Spleen (tissue), 11 donors: Measurements from ENCODE around the gene GPATCH2. TPM values are rescaled to one million over a fixed set of nuclear protein-coding genes. Genes with fewer than 3 reads are reported as not detected.

Source experiments
- DNase-seq: peaks from one replicate; pipeline ENCODE4 v3.0.0-alpha.2; 2020
- H3K27ac ChIP-seq, 8 donors: fragments of 200-600 bp; sonication (generic) in 7 of 8; 1 replicate in 4 of 8; 2 replicates in 4 of 8; pipeline versions ENCODE4 v1.5.0 to v1.8.0; 2016 to 2021; ENCODE audit warnings: inconsistent platforms in 4 of 8, mild to moderate bottlenecking in 4 of 8, moderate library complexity in 1 of 8
- H3K27me3 ChIP-seq, 7 donors: fragments of 200-600 bp; sonication (generic) in 6 of 7; replicated peaks in 1 of 7; 1 replicate in 4 of 7; 2 replicates in 3 of 7; pipeline versions ENCODE4 v1.5.0 to v1.8.0; 2016 to 2021; ENCODE audit warnings: inconsistent platforms in 3 of 7, mild to moderate bottlenecking in 1 of 7
- H3K36me3 ChIP-seq, 6 donors: fragments of 200-600 bp; sonication (generic) in 5 of 6; 1 replicate in 4 of 6; 2 replicates in 2 of 6; pipeline versions ENCODE4 v1.5.0 to v1.8.0; 2016 to 2021; ENCODE audit warnings: inconsistent platforms in 2 of 6
- H3K4me1 ChIP-seq, 6 donors: fragments of 200-600 bp; sonication (generic) in 5 of 6; 1 replicate in 3 of 6; 2 replicates in 3 of 6; pipeline versions ENCODE4 v1.5.0 to v1.8.0; 2016 to 2021; ENCODE audit warnings: inconsistent platforms in 3 of 6
- H3K4me3 ChIP-seq, 8 donors: fragments of 200-600 bp; sonication (generic) in 7 of 8; 1 replicate in 4 of 8; 2 replicates in 4 of 8; pipeline versions ENCODE4 v1.5.0 to v1.8.0; 2016 to 2021; ENCODE audit warnings: inconsistent platforms in 4 of 8, mild to moderate bottlenecking in 4 of 8, moderate library complexity in 2 of 8
- H3K9me3 ChIP-seq, 8 donors: fragments of 200-600 bp; sonication (generic) in 7 of 8; 1 replicate in 4 of 8; 2 replicates in 4 of 8; pipeline versions ENCODE4 v1.5.0 to v1.8.0; 2016 to 2021; ENCODE audit warnings: inconsistent platforms in 4 of 8
- POLR2A ChIP-seq, 3 donors: fragments of 450-650 bp; IDR thresholded peaks; one replicate each; pipeline ENCODE4 v1.5.1; 2017; ENCODE audit warnings: antibody characterized with exemption in 3 of 3, mild to moderate bottlenecking in 1 of 3
- POLR2AphosphoS5 ChIP-seq, 3 donors: sonication (generic); formaldehyde crosslinking; IDR thresholded peaks; one replicate each; pipeline ENCODE4 v1.5.1; 2017; ENCODE audit warnings: antibody characterized with exemption in 3 of 3
- WGBS, 5 donors: extraction: QIAGEN DNeasy Blood & Tissue Kit in 3 of 5; methylation state at CpG; one replicate each; pipeline versions ENCODE4 v1.1.5 to v1.1.7; 2013 to 2018; 5-methylcytosine and 5-hydroxymethylcytosine counted together
- intact Hi-C: fragments of 100-400 bp; cut with DNase I; formaldehyde crosslinking; loops from one replicate; pipeline ENCODE4 v1.15.0; 2023; ENCODE audit warnings: low total_unique reads
- polyA plus RNA-seq, 3 donors: library from polyadenylated mRNA; stranded (reverse); fragments of 200-250 nt; gene quantifications; one replicate each; pipeline ENCODE4 v1.2.1, GENCODE V29; 2013
- total RNA-seq, 7 donors: library from RNA; depleted of rRNA in 3 of 7; stranded (reverse); fragments of >200 nt in 3 of 7; fragmentation: NEBNext Ultra II Directional in 4 of 7; extraction: Animal tissue kit (Norgen Biotek cat#: 25700) in 4 of 7; gene quantifications; one replicate each; pipeline versions ENCODE4 v1.1.0 to v1.2.1, GENCODE V29; 2016 to 2021
- TF ChIP-seq, protein P1 (sequence below), 11 experiments: fragments of 200-600 bp in 7 of 11; fragments of 450-650 bp in 4 of 11; sonication (generic) in 4 of 11; IDR thresholded peaks in 8 of 11; conservative IDR thresholded peaks in 3 of 11; 1 replicate in 7 of 11; 2 replicates in 4 of 11; pipeline versions ENCODE4 v1.4.0 to v1.8.0; 2016 to 2021; ENCODE audit warnings: antibody characterized with exemption in 11 of 11, inconsistent platforms in 4 of 11, mild to moderate bottlenecking in 1 of 11
- donor health status: healthy with polysubstance abuse.
- donor health status: DM: no; HTN: no; CAD: no; lungs with moderate emphysema.
- donor health status: DM: no; HTN: no; CAD: no.
- donor health status: Bipolar disorder and iron deficiency.
- donor health status: healthy.
- donor health status: DM: no; HTN: no; CAD: no.
- donor health status: DM: yes; HTN: yes; CAD: no.

The GPATCH2 gene
- total and polyA plus RNA-seq, 10 donors: 2.7 to 24.2 (median 17.7) TPM

DNA sequence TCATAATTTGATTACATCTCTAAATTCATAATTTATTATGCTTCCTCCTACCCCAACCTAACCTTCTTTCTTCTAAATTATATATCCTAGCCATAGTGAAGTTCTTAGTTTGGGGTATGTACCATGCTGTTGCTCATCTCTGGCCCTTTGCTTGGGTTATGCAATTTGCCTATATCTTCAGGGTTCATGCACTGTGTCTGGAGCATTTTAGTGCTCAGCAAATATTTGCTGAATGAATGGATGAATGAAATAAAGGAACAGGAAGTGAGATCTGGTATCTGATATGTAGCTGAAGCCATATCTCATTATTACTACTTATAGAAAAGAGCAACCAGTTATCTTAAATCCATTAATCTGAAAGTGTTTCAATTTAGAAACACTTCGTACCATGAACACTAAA is 137.6 kb downstream of the GPATCH2 start:
- Histone ChIP-seq H3K27me3 (no peaks in the 10 kb centered on the region), H3K4me3 (no peak overlapping the region), H3K9me3 (no peaks in the 10 kb centered on the region), H3K4me1 (no peaks in the 10 kb centered on the region), H3K27ac (no peak overlapping the region), H3K36me3 (peaks cover 0 to 45% (median 7%) of the 10 kb centered on the region in 6 donors)
- no peak for DNase-seq
- intact Hi-C loops: no loop called here
- WGBS, 5 donors: 87 to 95% (median 94%) methylated on average over 1 of the region's 1 CpG
- TF ChIP-seq POLR2A (IDR thresholded peaks at IDR 0.05) (no peak), POLR2AphosphoS5 (IDR thresholded peaks at IDR 0.05) (no peak)
- TF ChIP-seq, protein P1, sequence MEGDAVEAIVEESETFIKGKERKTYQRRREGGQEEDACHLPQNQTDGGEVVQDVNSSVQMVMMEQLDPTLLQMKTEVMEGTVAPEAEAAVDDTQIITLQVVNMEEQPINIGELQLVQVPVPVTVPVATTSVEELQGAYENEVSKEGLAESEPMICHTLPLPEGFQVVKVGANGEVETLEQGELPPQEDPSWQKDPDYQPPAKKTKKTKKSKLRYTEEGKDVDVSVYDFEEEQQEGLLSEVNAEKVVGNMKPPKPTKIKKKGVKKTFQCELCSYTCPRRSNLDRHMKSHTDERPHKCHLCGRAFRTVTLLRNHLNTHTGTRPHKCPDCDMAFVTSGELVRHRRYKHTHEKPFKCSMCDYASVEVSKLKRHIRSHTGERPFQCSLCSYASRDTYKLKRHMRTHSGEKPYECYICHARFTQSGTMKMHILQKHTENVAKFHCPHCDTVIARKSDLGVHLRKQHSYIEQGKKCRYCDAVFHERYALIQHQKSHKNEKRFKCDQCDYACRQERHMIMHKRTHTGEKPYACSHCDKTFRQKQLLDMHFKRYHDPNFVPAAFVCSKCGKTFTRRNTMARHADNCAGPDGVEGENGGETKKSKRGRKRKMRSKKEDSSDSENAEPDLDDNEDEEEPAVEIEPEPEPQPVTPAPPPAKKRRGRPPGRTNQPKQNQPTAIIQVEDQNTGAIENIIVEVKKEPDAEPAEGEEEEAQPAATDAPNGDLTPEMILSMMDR (IDR thresholded peaks at IDR 0.05 in 8 of 11, conservative IDR thresholded peaks at IDR 0.05 in 3 of 11): no peak

DNA sequence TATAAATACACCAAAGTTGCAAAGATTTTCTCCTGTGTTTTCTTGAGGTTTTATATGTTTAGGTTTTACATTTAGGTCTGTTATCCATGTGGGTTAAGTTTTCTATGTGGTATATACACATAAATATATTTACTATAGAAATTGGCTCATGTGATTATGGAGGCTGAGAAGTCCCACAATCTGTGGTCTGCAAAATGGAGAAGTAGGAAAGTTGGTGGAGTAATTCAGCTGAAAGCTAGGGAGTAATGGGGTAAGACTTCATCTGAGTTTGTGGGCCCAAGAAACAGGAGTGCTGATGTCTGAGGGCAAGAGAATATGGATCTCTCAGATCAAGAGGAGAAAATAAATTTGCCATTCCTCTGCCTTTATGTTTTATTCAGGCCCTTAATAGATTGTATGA is 146.0 kb downstream of the GPATCH2 start:
- intact Hi-C loops: no loop called here
- no peaks in the 10 kb centered on the region for H3K4me1 ChIP-seq
- no peak overlapping the region for H3K4me3 ChIP-seq
- H3K36me3 ChIP-seq: peaks cover 0 to 47% (median 2%) of the 10 kb centered on the region in 6 donors
- TF ChIP-seq, protein P1 (IDR thresholded peaks at IDR 0.05 in 8 of 11, conservative IDR thresholded peaks at IDR 0.05 in 3 of 11): no peak
- no peak for TF ChIP-seq POLR2A (IDR thresholded peaks at IDR 0.05)
- TF ChIP-seq POLR2AphosphoS5 (IDR thresholded peaks at IDR 0.05): no peak
- H3K27me3 ChIP-seq: no peaks in the 10 kb centered on the region
- DNase-seq: no peak
- H3K9me3 ChIP-seq: peaks cover 0 to 11% (median 10%) of the 10 kb centered on the region in 8 donors
- H3K27ac ChIP-seq: no peak overlapping the region

DNA sequence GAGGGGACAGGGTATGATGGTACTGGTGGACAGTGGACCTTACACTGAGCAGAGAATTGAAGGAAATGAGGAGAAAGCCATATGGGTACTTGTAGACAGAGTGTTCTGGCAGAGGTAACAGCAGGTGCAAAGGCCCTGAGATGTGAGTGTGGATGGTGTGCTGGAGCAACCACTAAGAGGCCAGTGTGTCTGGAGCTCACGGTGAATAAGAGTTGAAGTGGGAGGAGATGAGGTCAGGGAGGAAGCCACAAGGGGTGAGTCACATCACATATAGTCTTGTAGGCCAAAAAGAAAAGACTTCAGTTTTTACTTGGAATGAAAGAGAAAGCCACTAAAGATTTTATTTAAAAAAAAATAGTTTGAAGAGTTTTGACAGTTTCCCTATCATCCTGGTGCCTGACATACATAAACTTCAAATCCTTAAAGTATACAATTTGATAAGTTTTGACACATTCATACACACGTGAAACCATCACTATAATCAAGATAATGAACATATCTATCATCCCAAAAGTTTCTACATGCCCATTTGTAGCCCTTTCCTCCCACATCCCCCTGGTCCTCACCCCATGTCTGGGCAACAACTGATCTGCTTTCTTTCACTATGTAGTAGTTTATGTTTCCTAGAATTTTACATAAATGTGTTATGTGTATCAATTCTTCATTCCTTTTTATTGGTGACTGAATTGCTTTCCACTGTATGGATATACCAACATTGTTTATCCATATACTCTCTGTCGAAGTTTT is 148.4 kb downstream of the GPATCH2 start:
- peaks cover 0 to 18% (median 15%) of the 10 kb centered on the region in 8 donors for H3K9me3 ChIP-seq
- H3K4me1 ChIP-seq: no peaks in the 10 kb centered on the region
- H3K4me3 ChIP-seq: no peak overlapping the region
- 62 to 73% (median 63%) methylated on average over 3 of the region's 3 CpGs for WGBS, 5 donors
- no peak for TF ChIP-seq POLR2AphosphoS5 (IDR thresholded peaks at IDR 0.05)
- no peak for TF ChIP-seq POLR2A (IDR thresholded peaks at IDR 0.05)
- TF ChIP-seq, protein P1 (IDR thresholded peaks at IDR 0.05 in 8 of 11, conservative IDR thresholded peaks at IDR 0.05 in 3 of 11): no peak
- no peak overlapping the region for H3K27ac ChIP-seq
- intact Hi-C loops: no loop called here
- H3K27me3 ChIP-seq: no peaks in the 10 kb centered on the region
- no peak for DNase-seq
- peaks cover 0 to 44% (median 3%) of the 10 kb centered on the region in 6 donors for H3K36me3 ChIP-seq

DNA sequence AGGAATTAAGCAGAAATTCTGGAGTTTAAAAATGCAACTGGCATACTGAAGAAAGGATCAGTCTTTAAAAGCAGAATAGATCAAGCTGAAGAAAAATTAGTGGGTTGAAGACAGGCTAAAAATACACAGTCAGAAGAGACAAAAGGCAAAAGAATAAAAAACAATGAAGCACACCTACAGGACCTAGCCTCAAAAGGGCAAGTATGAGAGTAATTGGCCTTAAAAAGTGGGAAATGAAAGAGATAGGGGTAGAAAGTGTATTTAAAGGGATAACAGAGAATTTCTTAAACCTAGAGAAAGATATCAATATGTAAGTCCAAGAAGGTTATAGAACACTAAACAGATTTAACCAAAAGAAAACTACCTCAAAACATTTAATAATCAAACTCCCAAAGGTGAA is 152.4 kb downstream of the GPATCH2 start:
- Histone ChIP-seq H3K27ac (no peak overlapping the region), H3K27me3 (no peaks in the 10 kb centered on the region), H3K4me1 (no peaks in the 10 kb centered on the region), H3K4me3 (no peak overlapping the region), H3K36me3 (peaks cover 0 to 45% (median 4%) of the 10 kb centered on the region in 6 donors), H3K9me3 (peaks cover 0 to 18% (median 15%) of the 10 kb centered on the region in 8 donors)
- intact Hi-C loops: no loop called here
- no peak for DNase-seq
- TF ChIP-seq, protein P1 (IDR thresholded peaks at IDR 0.05 in 8 of 11, conservative IDR thresholded peaks at IDR 0.05 in 3 of 11): no peak
- TF ChIP-seq POLR2AphosphoS5 (IDR thresholded peaks at IDR 0.05) (no peak), POLR2A (IDR thresholded peaks at IDR 0.05) (no peak)
